Osteoblast (primary cell): ENCODE data around the gene MILR1. TPM values are rescaled to one million over a fixed set of nuclear protein-coding genes. Genes with fewer than 3 reads are reported as not detected.
"Not testable (repeated sequence)": the region's sequence is repeated elsewhere in the genome, so short reads cannot be mapped to it uniquely, and the experiment has no call there.

Experiments
- DNase-seq: peaks from one replicate; pipeline ENCODE4 v3.0.0; 2011; ENCODE audit warnings: low spot score, mixed read lengths; ENCODE audit not compliant: insufficient read length; ENCODE audit errors: missing footprints
- H2AFZ ChIP-seq: 2 replicates; pipeline ENCODE4 v1.6.0; 2011; ENCODE audit warnings: mild to moderate bottlenecking, low read length
- H3K27ac ChIP-seq: 2 replicates; pipeline ENCODE4 v1.5.1; 2011; ENCODE audit warnings: mild to moderate bottlenecking, low read depth, low read length, moderate library complexity
- H3K27me3 ChIP-seq: 2 replicates; pipeline ENCODE4 v1.6.0; 2012; ENCODE audit warnings: mild to moderate bottlenecking, control low read depth, inconsistent platforms, low read length, moderate library complexity; ENCODE audit not compliant: insufficient read depth
- H3K36me3 ChIP-seq: 2 replicates; pipeline ENCODE4 v1.5.1; 2011; ENCODE audit warnings: mild to moderate bottlenecking, low read length, control low read depth, moderate library complexity; ENCODE audit not compliant: insufficient read depth
- H3K4me1 ChIP-seq: 2 replicates; pipeline ENCODE4 v1.5.1; 2011; ENCODE audit warnings: mild to moderate bottlenecking, low read length, control low read depth, moderate library complexity; ENCODE audit not compliant: insufficient read depth
- H3K4me2 ChIP-seq: 2 replicates; pipeline ENCODE4 v1.6.0; 2011; ENCODE audit warnings: mild to moderate bottlenecking, low read length; ENCODE audit not compliant: insufficient read depth
- H3K4me3 ChIP-seq: fragments of 200-600 bp; sonication (generic); 3 replicates; pipeline ENCODE4 v1.5.1; 2012; ENCODE audit warnings: mild to moderate bottlenecking, low read length, inconsistent platforms; ENCODE audit not compliant: insufficient read depth
- H3K79me2 ChIP-seq: 2 replicates; pipeline ENCODE4 v1.6.0; 2012; ENCODE audit warnings: mild to moderate bottlenecking, low read length, control low read depth, inconsistent platforms; ENCODE audit not compliant: insufficient read depth
- H3K9me3 ChIP-seq: 2 replicates; pipeline ENCODE4 v1.5.1; 2011; ENCODE audit warnings: low read depth, low read length, control low read depth
- H4K20me1 ChIP-seq: 2 replicates; pipeline ENCODE4 v1.6.0; 2012; ENCODE audit warnings: mild to moderate bottlenecking, low read length, control low read depth; ENCODE audit not compliant: insufficient read depth
- CTCF ChIP-seq: IDR thresholded peaks from 2 replicates; pipeline ENCODE4 v1.5.1; 2011; ENCODE audit warnings: mild to moderate bottlenecking, low read depth, low read length, moderate library complexity; ENCODE audit errors: extremely low read depth
- total RNA-seq: library from RNA; depleted of rRNA; stranded (reverse); fragments of >200 nt; gene quantifications from 2 replicates; pipeline ENCODE4 v1.2.3, GENCODE V29; 2012

The MILR1 gene
- total RNA-seq, 1 donor = 12.3 TPM

DNA sequence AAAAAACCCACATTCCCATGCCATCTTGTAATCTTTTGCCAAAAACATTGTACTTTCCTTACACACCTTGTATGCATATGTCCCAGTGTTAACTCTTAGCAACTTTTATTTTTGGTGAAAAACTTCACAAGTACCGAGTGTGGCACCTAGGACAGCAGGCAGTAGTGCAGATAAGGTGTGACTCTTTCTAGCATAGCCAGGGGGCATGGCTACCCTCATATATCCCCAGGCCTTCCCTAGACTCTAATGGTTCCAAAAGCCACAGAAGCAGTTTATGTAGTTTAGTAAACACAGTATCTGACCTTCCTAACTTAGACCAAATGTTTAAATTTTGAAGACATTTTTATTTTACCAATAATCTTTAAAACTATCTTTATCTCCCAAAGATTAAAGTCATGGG is 20.5 kb upstream of the MILR1 start:
- H3K9me3 ChIP-seq = no peaks in the 10 kb centered on the region
- no peak overlapping the region for H3K4me2 ChIP-seq
- H3K27me3 ChIP-seq = no peaks in the 10 kb centered on the region
- no peaks in the 10 kb centered on the region for H3K79me2 ChIP-seq
- no peak for TF ChIP-seq CTCF
- no peaks in the 10 kb centered on the region for H3K36me3 ChIP-seq
- DNase-seq = no peak
- H3K4me3 ChIP-seq = no peak overlapping the region
- peaks cover 11% of the 10 kb centered on the region for H3K4me1 ChIP-seq
- H2AFZ ChIP-seq = no peak overlapping the region
- no peaks in the 10 kb centered on the region for H4K20me1 ChIP-seq
- no peak overlapping the region for H3K27ac ChIP-seq

DNA sequence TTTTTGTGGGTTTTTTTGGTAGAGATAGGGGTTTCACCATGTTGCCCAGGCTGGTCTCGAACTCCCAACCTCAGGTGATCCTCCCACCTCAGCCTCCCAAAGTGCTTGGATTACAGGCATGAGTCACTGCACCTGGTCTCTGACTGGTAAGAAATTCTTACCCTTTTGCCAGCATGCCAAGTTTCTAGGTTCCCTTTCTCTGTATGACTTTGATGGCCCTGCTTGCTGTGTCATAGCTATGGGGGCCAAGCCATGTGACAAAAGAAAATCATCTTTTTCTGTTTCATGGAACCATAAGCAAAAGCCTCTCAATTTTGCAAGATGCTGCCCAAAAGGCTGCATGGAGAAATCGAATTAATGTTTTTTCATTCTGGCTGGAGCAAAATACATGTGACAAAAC is 18.9 kb upstream of the MILR1 start:
- not testable (repeated sequence) for H3K4me2 ChIP-seq, H3K27me3 ChIP-seq, H3K27ac ChIP-seq, H2AFZ ChIP-seq, DNase-seq, H4K20me1 ChIP-seq, H3K9me3 ChIP-seq, H3K4me3 ChIP-seq, H3K79me2 ChIP-seq, H3K36me3 ChIP-seq, H3K4me1 ChIP-seq

- DNase-seq = no peak
- Histone ChIP-seq H4K20me1 (no peaks in the 10 kb centered on the region), H3K4me1 (no peaks in the 10 kb centered on the region), H3K36me3 (no peaks in the 10 kb centered on the region), H3K27me3 (no peaks in the 10 kb centered on the region), H3K27ac (no peak overlapping the region), H3K79me2 (no peaks in the 10 kb centered on the region), H3K9me3 (no peaks in the 10 kb centered on the region), H3K4me3 (no peak overlapping the region), H3K4me2 (no peak overlapping the region), H2AFZ (no peak overlapping the region)
- no peak for TF ChIP-seq CTCF
These were observed 17.4 kb upstream of the MILR1 start for GRCh38 chr17:64431534-64431933.

- Histone ChIP-seq H3K27me3 (no peaks in the 10 kb centered on the region), H3K4me3 (no peak overlapping the region), H3K9me3 (peaks cover 5% of the 10 kb centered on the region), H3K4me2 (no peak overlapping the region), H3K27ac (no peak overlapping the region), H3K36me3 (no peaks in the 10 kb centered on the region), H4K20me1 (no peaks in the 10 kb centered on the region), H2AFZ (no peak overlapping the region), H3K4me1 (peaks cover 11% of the 10 kb centered on the region), H3K79me2 (no peaks in the 10 kb centered on the region)
- TF ChIP-seq CTCF = no peak
- no peak for DNase-seq
These were observed 10.9 kb upstream of the MILR1 start for GRCh38 chr17:64437944-64438525.

DNA sequence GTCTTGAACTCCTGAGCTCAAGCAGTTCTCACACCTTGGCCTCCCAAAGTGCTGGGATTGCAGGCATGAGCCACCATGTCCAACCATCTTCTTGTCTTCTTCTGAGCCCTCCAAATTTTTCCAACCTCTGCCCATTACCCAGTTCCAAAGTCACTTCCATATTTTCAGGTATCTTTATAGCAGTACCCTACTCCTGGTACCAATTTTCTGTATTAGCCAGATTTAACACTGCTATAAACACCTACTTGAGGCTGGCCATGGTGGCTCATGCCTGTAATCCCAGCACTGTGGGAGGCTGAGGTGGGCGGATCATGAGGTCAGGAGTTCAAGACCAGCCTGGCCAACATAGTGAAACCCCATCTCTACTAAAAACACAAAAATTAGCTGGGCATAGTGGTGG is 9.4 kb upstream of the MILR1 start:
- not testable (repeated sequence) for H3K4me2 ChIP-seq, DNase-seq
- H3K4me1 ChIP-seq = peaks cover 11% of the 10 kb centered on the region

More for the DNA sequence above, 9.4 kb upstream of the MILR1 start:
- H4K20me1 ChIP-seq, H3K27me3 ChIP-seq, H3K9me3 ChIP-seq, H3K36me3 ChIP-seq, H3K27ac ChIP-seq, H3K4me3 ChIP-seq, H3K79me2 ChIP-seq, H2AFZ ChIP-seq: not testable (repeated sequence)
